HL-60 (cell line): ENCODE results near the gene CTDSP1.

Experiments
- DNase-seq, 2 experiments: peaks; one replicate each; pipeline ENCODE4 v3.0.0-alpha.2; 2010 to 2020; ENCODE audit warnings: low read depth in 1 of 2, low spot score in 1 of 2
- H3K27ac ChIP-seq: fragments of 250-450 bp; sonication (Bioruptor Pico); replicated peaks from 2 replicates; pipeline ENCODE4 v1.5.1; 2020; ENCODE audit warnings: mild to moderate bottlenecking, moderate library complexity
- H3K27me3 ChIP-seq: fragments of 250-450 bp; sonication (Bioruptor Pico); 2 replicates; pipeline ENCODE4 v1.5.1; 2021; ENCODE audit warnings: mild to moderate bottlenecking, moderate library complexity; ENCODE audit not compliant: insufficient read depth, poor library complexity, severe bottlenecking
- H3K4me3 ChIP-seq: replicated peaks from 2 replicates; pipeline ENCODE4 v1.5.1; 2011; ENCODE audit warnings: mild to moderate bottlenecking, control low read depth, low read length; ENCODE audit not compliant: insufficient read depth
- GABPA ChIP-seq: IDR thresholded peaks from 2 replicates; pipeline ENCODE4 v1.6.1; 2012; ENCODE audit warnings: low read depth
- POLR2AphosphoS5 ChIP-seq: IDR thresholded peaks from 2 replicates; pipeline ENCODE4 v1.6.1; 2012; ENCODE audit warnings: low read depth
- SPI1 ChIP-seq: IDR thresholded peaks from 2 replicates; pipeline ENCODE4 v1.6.1; 2012; ENCODE audit warnings: low read depth, mild to moderate bottlenecking, borderline replicate concordance
- TF ChIP-seq, protein P1 (sequence below): IDR thresholded peaks from one replicate; pipeline ENCODE4 v1.5.1; 2011; ENCODE audit warnings: low read length, control low read depth, inconsistent platforms; ENCODE audit not compliant: insufficient read depth
- TF ChIP-seq, protein P2 (sequence below): IDR thresholded peaks from 2 replicates; pipeline ENCODE4 v1.6.1; 2012; ENCODE audit warnings: low read depth; ENCODE audit not compliant: insufficient replicate concordance

The CTDSP1 gene

DNA sequence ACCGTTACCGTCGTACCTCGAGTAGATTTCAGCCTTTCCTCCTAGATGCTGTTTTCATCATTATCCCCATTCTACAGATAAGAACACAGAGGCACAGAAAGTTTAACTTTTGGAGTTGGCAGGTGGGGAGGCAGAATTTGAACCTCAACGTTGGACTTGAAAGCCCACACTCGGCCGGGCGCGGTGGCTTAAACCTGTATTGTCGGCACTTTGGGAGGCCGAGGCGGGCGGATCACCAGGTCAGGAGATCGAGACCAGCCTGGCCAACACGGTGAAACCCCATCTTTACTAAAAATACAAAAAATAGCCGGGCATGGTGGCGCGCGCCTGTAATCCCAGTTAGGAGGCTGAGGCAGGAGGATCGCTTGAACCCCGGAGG is 31.5 kb upstream of the CTDSP1 start:
- peak overlapping the region; percentile 48 for H3K4me3 ChIP-seq
- H3K27me3 ChIP-seq = no peaks in the 10 kb centered on the region
- no peak for TF ChIP-seq POLR2AphosphoS5
- no peak for TF ChIP-seq SPI1
- no peak; the same call in 1 of the 2 replicates for TF ChIP-seq GABPA
- TF ChIP-seq, protein P1, sequence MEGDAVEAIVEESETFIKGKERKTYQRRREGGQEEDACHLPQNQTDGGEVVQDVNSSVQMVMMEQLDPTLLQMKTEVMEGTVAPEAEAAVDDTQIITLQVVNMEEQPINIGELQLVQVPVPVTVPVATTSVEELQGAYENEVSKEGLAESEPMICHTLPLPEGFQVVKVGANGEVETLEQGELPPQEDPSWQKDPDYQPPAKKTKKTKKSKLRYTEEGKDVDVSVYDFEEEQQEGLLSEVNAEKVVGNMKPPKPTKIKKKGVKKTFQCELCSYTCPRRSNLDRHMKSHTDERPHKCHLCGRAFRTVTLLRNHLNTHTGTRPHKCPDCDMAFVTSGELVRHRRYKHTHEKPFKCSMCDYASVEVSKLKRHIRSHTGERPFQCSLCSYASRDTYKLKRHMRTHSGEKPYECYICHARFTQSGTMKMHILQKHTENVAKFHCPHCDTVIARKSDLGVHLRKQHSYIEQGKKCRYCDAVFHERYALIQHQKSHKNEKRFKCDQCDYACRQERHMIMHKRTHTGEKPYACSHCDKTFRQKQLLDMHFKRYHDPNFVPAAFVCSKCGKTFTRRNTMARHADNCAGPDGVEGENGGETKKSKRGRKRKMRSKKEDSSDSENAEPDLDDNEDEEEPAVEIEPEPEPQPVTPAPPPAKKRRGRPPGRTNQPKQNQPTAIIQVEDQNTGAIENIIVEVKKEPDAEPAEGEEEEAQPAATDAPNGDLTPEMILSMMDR = no peak
- TF ChIP-seq, protein P2, sequence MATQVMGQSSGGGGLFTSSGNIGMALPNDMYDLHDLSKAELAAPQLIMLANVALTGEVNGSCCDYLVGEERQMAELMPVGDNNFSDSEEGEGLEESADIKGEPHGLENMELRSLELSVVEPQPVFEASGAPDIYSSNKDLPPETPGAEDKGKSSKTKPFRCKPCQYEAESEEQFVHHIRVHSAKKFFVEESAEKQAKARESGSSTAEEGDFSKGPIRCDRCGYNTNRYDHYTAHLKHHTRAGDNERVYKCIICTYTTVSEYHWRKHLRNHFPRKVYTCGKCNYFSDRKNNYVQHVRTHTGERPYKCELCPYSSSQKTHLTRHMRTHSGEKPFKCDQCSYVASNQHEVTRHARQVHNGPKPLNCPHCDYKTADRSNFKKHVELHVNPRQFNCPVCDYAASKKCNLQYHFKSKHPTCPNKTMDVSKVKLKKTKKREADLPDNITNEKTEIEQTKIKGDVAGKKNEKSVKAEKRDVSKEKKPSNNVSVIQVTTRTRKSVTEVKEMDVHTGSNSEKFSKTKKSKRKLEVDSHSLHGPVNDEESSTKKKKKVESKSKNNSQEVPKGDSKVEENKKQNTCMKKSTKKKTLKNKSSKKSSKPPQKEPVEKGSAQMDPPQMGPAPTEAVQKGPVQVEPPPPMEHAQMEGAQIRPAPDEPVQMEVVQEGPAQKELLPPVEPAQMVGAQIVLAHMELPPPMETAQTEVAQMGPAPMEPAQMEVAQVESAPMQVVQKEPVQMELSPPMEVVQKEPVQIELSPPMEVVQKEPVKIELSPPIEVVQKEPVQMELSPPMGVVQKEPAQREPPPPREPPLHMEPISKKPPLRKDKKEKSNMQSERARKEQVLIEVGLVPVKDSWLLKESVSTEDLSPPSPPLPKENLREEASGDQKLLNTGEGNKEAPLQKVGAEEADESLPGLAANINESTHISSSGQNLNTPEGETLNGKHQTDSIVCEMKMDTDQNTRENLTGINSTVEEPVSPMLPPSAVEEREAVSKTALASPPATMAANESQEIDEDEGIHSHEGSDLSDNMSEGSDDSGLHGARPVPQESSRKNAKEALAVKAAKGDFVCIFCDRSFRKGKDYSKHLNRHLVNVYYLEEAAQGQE = no peak
- H3K27ac ChIP-seq = peak overlapping the region; percentile 76
- no peak for DNase-seq

- Histone ChIP-seq H3K4me3 (no peak overlapping the region), H3K27me3 (no peaks in the 10 kb centered on the region), H3K27ac (peak overlapping the region; percentile 76)
- TF ChIP-seq, protein P1 = no peak
- no peak for TF ChIP-seq SPI1
- TF ChIP-seq, protein P2 = no peak
- no peak for TF ChIP-seq GABPA
- no peak for TF ChIP-seq POLR2AphosphoS5
- peak in 1 of 2 experiments; percentile 55 for DNase-seq
Measured at GRCh38 chr2:218368621-218369153, 31.0 kb upstream of the CTDSP1 start.

DNA sequence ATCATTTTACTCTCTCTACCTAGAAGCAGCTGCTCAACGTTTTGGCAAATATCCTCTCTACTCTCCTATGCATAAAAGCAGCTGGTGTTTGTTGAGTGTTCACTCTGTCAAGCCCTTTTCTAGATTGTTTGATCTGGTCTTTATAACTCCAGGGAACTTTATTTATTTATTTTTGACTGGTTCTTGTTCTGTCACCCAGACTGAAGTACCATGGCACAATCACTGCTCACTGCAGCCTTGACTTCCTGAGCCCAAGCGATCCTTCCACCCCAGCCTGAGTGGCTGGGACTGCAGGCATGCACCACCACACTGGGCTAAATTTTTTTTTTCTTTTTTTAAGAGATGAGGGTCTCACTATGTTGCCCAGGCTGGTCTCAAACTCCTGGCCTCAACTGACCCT is 30.3 kb upstream of the CTDSP1 start:
- TF ChIP-seq SPI1 (no peak), POLR2AphosphoS5 (no peak), GABPA (no peak)
- TF ChIP-seq, protein P2 = no peak
- TF ChIP-seq, protein P1 = no peak
- Histone ChIP-seq H3K4me3 (no peak overlapping the region), H3K27me3 (no peaks in the 10 kb centered on the region), H3K27ac (peak overlapping the region; percentile 76)
- DNase-seq = no peak
